HG03175 (cell line): ENCODE data around the gene TRDMT1.

Experiments
- ATAC-seq: cut with Tn5 transposase; IDR thresholded peaks from one replicate; pipeline ENCODE4 v1.9.1; 2021; ENCODE audit warnings: mild to moderate bottlenecking, moderate library complexity; ENCODE audit not compliant: unreplicated experiment

The TRDMT1 gene

GRCh38 chr10:17178006-17178405, 23.5 kb downstream of the TRDMT1 start:
- no peak for ATAC-seq

GRCh38 chr10:17177014-17177413, 24.5 kb downstream of the TRDMT1 start:
- ATAC-seq: no peak

- ATAC-seq: no peak
Observed at GRCh38 chr10:17176091-17176490, 25.4 kb downstream of the TRDMT1 start.

- no peak for ATAC-seq
Observed at GRCh38 chr10:17175551-17175950, 25.9 kb downstream of the TRDMT1 start.

- ATAC-seq: no peak
Observed at GRCh38 chr10:17174626-17175025, 26.8 kb downstream of the TRDMT1 start.

- no peak for ATAC-seq
Observed at GRCh38 chr10:17171141-17171641, 30.3 kb downstream of the TRDMT1 start.

GRCh38 chr10:17169803-17170202, 31.7 kb downstream of the TRDMT1 start:
- no peak for ATAC-seq

- no peak for ATAC-seq
Observed at GRCh38 chr10:17166699-17167098, 34.8 kb downstream of the TRDMT1 start.

- no peak for ATAC-seq
Observed at GRCh38 chr10:17162828-17163227, 38.6 kb downstream of the TRDMT1 start.

- no peak for ATAC-seq
Observed at GRCh38 chr10:17161775-17162174, 39.7 kb downstream of the TRDMT1 start.

GRCh38 chr10:17157024-17157423, 44.4 kb downstream of the TRDMT1 start:
- ATAC-seq: no peak

- ATAC-seq: no peak
Observed at GRCh38 chr10:17155826-17156225, 45.6 kb downstream of the TRDMT1 start.

GRCh38 chr10:17154116-17154515, 47.4 kb downstream of the TRDMT1 start:
- no peak for ATAC-seq

- no peak for ATAC-seq
Observed at GRCh38 chr10:17153321-17153720, 48.2 kb downstream of the TRDMT1 start.

GRCh38 chr10:17151716-17152115, 49.8 kb downstream of the TRDMT1 start:
- no peak for ATAC-seq

- ATAC-seq: no peak
Observed at GRCh38 chr10:17147884-17148489, 53.5 kb downstream of the TRDMT1 start.

- ATAC-seq: no peak
Observed at GRCh38 chr10:17146892-17147291, 54.6 kb downstream of the TRDMT1 start.

GRCh38 chr10:17145239-17145638, 56.2 kb downstream of the TRDMT1 start:
- ATAC-seq: no peak

GRCh38 chr10:17144757-17145156, 56.7 kb downstream of the TRDMT1 start:
- no peak for ATAC-seq

- ATAC-seq: no peak
Observed at GRCh38 chr10:17144032-17144431, 57.4 kb downstream of the TRDMT1 start.

- no peak for ATAC-seq
Observed at GRCh38 chr10:17143055-17143690, 58.3 kb downstream of the TRDMT1 start.

GRCh38 chr10:17141504-17142229, 59.8 kb downstream of the TRDMT1 start:
- ATAC-seq: no peak
